HUDEP-2 (cell line): ENCODE measurements around the gene A1BG.
A peak's percentile ranks its signal among the peaks of the same experiment; 100 is the strongest.

Experiments used
- DNase-seq, 76 experiments: peaks; one replicate each; lab custom pipeline; 2025; ENCODE audit not compliant: unreplicated experiment in 76 of 76; lab: John Stamatoyannopoulos, UW

Gene A1BG

DNA sequence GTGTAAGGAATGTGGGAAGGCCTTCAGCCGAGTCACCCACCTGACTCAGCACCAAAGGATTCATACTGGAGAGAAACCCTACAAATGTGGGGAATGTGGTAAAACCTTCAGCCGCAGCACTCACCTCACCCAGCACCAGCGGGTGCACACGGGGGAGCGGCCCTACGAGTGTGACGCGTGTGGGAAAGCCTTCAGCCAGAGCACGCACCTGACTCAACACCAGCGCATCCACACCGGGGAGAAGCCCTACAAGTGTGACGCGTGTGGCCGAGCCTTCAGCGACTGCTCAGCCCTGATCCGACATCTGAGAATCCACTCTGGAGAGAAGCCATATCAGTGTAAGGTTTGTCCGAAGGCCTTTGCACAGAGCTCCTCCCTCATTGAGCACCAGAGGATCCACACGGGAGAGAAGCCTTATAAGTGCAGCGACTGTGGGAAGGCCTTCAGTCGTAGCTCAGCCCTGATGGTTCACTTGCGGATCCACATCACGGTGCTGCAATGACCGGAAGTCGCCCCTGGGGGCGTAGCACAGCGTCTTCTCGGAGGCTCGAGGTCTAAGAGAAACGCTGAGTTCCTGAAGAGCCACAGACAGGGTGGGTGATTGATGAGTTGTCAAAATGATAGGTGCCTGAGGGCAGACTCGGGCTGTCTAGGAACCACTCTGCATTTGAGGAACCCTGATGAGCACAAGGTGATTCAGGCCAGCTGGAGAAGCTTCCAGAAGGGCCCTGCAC lies 14.3 kb downstream of the A1BG start:
- DNase-seq: no peak

- DNase-seq: no peak
Observed at GRCh38 chr19:58338336-58338735, 15.0 kb downstream of the A1BG start.

- no peak for DNase-seq
Observed at GRCh38 chr19:58336820-58337219, 16.5 kb downstream of the A1BG start.

DNA sequence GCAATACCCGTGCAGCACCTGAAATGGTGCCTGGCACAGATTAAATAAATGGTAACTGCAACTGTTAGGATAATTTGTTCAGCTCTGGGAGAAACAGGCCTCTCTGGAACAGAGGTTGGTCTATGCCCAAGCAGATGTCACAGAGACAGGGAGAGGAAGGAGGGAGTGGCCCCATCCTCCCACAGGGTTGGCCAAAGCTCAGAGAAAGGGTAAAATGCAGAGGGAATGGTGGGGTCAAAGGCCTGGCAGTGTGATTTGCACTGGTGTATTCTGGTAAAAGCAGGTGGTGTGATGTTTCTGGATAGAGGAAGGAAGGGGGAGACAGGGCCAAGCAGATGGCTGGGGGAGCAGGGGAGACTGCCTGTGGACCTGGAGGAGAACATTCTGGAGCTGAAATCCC lies 17.1 kb downstream of the A1BG start:
- DNase-seq: no peak

DNA sequence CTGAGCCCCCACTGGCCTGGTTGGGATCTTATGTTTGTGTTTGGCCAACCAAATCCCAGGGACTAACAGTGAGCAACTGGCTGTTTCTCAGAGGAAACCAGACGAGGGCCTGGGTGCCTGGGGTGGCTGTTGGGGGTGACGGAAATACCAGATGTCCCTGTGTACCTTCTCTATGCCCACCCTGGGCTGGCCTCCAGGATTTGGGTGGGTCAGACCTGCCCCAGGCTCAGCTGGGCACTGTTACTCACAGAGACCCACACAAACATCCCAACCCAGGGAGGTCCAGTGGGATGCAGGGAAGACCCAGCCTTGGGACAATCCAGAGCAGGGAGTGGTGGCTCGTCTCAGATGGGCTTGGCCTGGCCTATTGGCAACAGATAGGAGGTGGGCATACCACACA lies 17.7 kb downstream of the A1BG start:
- DNase-seq: no peak

GRCh38 chr19:58334691-58335249 lies 18.5 kb downstream of the A1BG start:
- no peak for DNase-seq

DNA sequence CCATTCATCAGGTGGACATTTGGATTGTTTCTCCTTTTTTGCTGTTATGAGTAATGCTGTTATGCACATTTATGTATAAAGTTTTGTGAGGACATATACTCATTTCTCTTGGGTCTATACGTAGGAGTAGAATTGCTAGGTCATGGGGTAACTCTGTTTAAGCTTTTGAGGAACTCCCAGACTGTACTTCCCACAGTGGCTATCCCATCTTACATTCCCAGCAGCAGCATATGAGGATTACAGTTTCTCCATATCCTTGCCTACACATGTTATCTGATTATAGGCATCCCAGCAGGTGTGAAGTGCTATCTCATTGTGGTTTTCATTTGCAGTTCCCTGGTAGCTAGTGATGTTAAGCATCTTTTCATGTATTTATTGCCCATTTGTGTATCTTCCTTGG lies 20.6 kb downstream of the A1BG start:
- no peak for DNase-seq

- peak in 17 of 76 experiments; percentile 6 to 45 (median 24) for DNase-seq
Observed at GRCh38 chr19:58330458-58330857, 22.8 kb downstream of the A1BG start.

GRCh38 chr19:58328999-58329398 lies 24.3 kb downstream of the A1BG start:
- peak in 8 of 76 experiments; percentile 4 to 18 (median 10) for DNase-seq

DNA sequence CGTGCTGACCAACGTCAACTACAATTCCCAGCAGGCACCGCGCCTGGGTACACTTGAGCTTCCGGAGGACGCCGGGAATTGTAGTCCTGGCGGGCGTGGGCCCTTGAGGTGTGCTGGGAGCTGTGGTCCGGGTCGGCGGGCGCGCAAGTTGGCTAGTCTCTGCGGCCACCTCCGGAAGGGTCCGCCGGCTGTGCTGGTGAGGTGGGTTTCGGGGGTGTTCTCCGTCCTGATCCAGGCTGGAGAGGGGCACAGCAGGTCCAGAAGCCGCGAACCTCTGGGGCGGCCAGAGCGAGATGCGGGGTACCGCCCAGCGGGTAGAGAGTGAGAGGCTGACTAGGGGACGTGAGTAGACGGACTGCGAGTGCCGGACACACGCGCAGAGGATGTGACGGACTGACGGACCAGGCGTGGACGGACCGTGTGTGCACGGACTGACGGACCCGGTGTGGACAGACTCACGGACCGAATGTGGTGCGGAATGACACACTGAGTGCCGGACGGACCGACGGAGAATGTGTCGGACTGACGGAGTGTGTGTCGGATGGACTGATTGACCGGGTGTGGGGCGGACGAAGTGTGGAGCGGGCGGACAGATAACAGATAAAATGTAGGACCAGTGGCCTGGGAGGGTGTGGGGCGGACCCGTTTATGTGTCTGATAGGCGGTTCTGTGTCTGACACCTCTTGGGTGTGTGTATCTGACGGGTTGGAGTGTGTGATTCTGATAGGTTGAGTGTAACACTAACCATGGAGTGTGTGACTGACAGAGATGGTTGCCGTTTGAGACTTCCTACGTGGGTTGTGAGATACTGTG lies 26.2 kb downstream of the A1BG start, which contains the start of gene ZSCAN22:
Gene ZSCAN22 (plus strand): TSS at position 81 of the 813 bp plus-strand sequence. CDS start 7,809 bp downstream, outside the sequence.
- DNase-seq: peak; percentile 48 to 98 (median 94)

DNA sequence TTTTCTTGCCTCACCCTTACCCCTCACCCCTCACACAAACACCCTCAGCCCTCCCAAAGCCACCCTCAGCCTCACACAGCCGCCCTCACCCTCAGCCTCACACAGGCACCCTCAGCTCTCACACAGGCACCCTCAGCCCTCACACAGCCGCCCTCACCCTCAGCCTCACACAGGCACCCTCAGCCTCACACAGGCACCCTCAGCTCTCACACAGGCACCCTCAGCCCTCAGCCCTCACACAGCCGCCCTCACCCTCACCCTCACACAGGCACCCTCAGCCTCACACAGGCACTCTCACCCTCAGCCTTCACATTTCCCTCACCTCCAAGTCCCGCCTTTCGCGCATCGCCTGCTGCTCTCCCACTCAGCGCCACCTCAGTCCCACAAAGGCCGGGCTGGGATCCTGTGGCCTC lies 26.8 kb downstream of the A1BG start:
- DNase-seq: peak in 1 of 76 experiments; percentile 97

- DNase-seq: no peak
Observed at GRCh38 chr19:58325311-58326022, 27.8 kb downstream of the A1BG start.

DNA sequence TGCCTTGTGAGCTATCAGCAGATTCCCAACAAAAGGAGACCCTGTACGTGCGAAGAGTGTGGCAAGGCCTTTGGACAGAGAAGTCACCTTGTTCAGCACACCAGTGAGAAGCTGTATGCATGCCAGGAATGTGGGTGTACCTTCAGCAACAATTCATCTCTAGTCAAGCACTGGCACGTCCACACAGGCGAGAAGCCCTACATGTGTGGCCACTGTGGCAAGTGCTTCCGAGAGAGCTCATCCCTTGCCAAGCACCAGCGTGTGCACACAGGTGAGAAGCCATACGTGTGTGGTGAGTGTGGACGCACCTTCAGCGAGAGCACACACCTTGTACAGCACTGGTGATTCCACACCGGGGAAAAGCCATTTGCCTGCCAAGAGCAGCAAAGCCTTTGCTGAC lies 34.1 kb downstream of the A1BG start:
- DNase-seq: no peak

DNA sequence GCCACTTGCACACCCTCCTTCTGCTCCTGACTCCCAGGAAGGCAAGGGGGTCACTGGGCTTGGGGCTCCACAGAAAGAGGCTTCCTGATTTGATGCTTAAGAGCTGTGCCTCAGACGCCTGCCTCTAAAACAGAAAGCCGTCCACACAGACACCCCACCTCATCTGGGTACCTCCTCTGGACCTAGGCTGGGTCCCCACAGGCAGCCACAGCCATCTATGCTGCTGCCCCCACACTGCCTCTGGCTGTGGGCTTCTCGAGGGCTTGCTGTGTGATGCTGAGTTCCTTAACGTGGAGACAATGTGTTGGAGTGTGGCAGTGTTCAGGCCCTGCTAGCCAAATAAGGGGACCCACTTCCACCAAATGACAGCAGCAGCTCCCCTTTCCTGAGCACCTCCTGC lies 35.0 kb downstream of the A1BG start:
- DNase-seq: no peak

DNA sequence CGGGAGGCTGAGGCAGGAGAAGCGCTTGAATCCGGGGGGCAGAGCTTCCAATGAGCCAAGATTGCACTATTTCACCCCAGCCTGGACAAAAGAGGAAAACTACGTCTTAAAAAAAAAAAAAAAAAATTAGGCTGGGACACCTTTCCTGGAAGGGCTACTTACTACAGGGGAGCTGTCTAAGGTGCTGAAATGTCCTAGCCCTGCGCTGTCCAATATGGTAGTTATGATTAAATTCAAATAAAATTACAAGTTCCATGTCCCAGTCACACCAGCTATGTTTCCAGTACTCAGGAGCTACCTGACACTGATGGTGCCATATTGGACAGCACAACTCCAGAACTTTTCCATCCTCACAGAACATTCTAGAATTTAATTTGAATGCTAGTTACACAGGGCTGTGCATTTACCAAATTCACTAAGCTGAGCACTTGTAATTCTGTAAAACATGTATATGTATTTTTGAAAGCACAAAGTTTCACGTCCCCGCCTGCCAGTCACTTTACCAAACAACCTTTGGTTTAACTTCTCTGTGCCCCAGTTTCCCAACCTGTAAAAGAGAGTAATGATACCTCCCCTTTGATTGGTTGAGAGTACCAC lies 35.7 kb downstream of the A1BG start:
- DNase-seq: peak in 25 of 76 experiments; percentile 6 to 53 (median 24)

DNA sequence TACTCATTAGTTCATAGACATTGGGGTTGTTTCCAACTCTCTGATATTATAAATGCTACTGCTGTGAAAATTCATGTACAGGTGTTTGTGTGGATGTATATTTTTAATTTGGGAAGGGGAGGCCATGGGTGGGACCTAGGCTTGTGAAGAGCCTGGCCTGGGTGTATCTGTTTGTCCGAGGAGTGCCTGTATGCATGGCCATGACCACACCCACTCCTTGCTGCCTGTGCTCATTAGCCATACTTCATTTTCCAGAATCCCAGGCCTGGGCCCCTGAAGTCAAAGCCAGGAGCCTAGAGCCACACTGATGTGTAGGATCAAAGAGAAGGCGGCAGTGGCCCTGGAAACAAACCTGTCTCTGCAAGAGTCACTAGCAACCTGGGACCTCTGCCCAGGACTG lies 37.7 kb downstream of the A1BG start:
- DNase-seq: no peak

GRCh38 chr19:58311345-58311865 lies 41.9 kb downstream of the A1BG start:
- no peak for DNase-seq

DNA sequence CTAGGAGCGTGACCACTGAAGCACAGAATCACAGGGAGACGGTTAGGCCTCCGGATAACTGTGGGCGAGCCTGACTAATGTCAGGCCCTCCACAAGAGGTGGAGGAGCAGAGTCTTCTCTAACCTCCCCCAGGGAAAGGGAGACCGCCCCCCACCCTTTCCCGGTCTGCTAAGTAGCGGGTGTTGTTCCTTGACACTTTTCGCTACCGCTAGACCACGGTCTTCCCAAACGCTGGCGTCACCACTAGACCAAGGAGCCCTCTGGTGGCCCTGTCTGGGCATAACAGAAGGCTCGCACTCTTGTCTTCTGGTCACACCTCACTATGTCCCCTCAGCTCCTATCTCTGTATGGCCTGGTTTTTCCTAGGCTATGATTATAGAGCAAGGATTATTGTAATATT lies 42.6 kb downstream of the A1BG start:
- peak in 4 of 76 experiments; percentile 2 to 9 (median 6) for DNase-seq

GRCh38 chr19:58307736-58308135 lies 45.6 kb downstream of the A1BG start:
- DNase-seq: no peak

DNA sequence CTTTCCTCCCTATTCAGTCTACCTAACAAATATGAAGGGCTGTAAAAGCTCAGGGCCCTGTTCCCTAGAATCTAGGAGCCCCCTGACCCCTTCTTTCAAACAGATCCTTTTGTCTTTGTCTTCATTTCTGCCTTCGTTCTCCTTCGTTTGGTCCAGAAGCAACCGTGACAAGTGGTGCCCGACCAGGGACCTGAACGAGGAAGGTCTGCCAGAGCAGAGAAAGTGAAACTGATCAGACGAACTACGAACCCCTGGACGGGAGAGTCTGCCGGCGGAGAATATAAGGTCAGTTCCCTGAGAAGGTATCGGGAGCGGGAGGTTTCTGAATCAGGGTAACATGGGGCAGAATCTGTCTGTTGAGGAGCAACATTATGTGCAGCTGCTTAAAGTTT lies 47.4 kb downstream of the A1BG start:
- DNase-seq: peak in 2 of 76 experiments; percentile 37 to 44
